A673 (cell line): ENCODE measurements around the gene GATAD2A. TPM values are rescaled to one million over a fixed set of nuclear protein-coding genes. Genes with fewer than 3 reads are reported as not detected.

ENCODE experiments used
- BruUV-seq: library from RNA; stranded (reverse); fragments of 400-500 nt; replicated peaks from 2 replicates; lab custom pipeline; 2021; lab: Mats Ljungman, UMichigan
- CTCF ChIA-PET: fragments of 300-600 bp; sonication (Branson Sonifier 250); formaldehyde crosslinking; loops from one replicate; lab custom pipeline; 2022; ENCODE audit warnings: antibody characterized with exemption; lab: Charles Lee
- POLR2A ChIA-PET: fragments of 300-600 bp; sonication (Branson Sonifier 250); formaldehyde crosslinking; loops from one replicate; lab custom pipeline; 2022; ENCODE audit warnings: antibody characterized with exemption; ENCODE audit not compliant: low non-redundant PET; lab: Charles Lee
- DNase-seq: peaks from one replicate; pipeline ENCODE4 v3.0.0-alpha.2; 2015; ENCODE audit warnings: low spot score
- H3K27ac ChIP-seq: fragments of 200-600 bp; sonication (generic); 2 replicates; pipeline ENCODE4 v1.5.1; 2016; ENCODE audit warnings: mixed run types, low read depth, mild to moderate bottlenecking, mixed read lengths, antibody characterized with exemption, low read length; ENCODE audit not compliant: poor library complexity, severe bottlenecking
- H3K27me3 ChIP-seq: fragments of 200-600 bp; sonication (generic); replicated peaks from 2 replicates; pipeline ENCODE4 v1.6.1; 2017; ENCODE audit warnings: mixed run types, low read depth, mild to moderate bottlenecking, mixed read lengths, antibody characterized with exemption, low read length; ENCODE audit not compliant: insufficient read depth, poor library complexity
- H3K36me3 ChIP-seq: fragments of 200-600 bp; sonication (generic); 2 replicates; pipeline ENCODE4 v1.6.1; 2016; ENCODE audit warnings: mixed run types, mild to moderate bottlenecking, mixed read lengths, antibody characterized with exemption, low read length; ENCODE audit not compliant: insufficient read depth, poor library complexity, severe bottlenecking
- H3K4me1 ChIP-seq: fragments of 200-600 bp; sonication (generic); 2 replicates; pipeline ENCODE4 v1.6.1; 2017; ENCODE audit warnings: mixed run types, mild to moderate bottlenecking, mixed read lengths, antibody characterized with exemption, low read length; ENCODE audit not compliant: insufficient read depth, poor library complexity, severe bottlenecking
- H3K4me3 ChIP-seq: fragments of 200-600 bp; sonication (generic); 2 replicates; pipeline ENCODE4 v1.5.1; 2016; ENCODE audit warnings: low read depth, mixed run types, mild to moderate bottlenecking, mixed read lengths, low read length; ENCODE audit not compliant: poor library complexity, severe bottlenecking
- H3K9me3 ChIP-seq: fragments of 200-600 bp; sonication (generic); 2 replicates; pipeline ENCODE4 v1.6.1; 2016; ENCODE audit warnings: mixed run types, low read depth, mild to moderate bottlenecking, mixed read lengths, antibody characterized with exemption, low read length; ENCODE audit not compliant: poor library complexity, severe bottlenecking
- EZH2 ChIP-seq: fragments of 200-600 bp; sonication (generic); IDR thresholded peaks from 2 replicates; pipeline ENCODE4 v1.6.1; 2017; ENCODE audit warnings: borderline replicate concordance, low read depth, mild to moderate bottlenecking, mixed read lengths, antibody characterized with exemption, low read length; ENCODE audit not compliant: poor library complexity, severe bottlenecking
- intact Hi-C: fragments of 100-400 bp; cut with micrococcal nuclease; formaldehyde crosslinking; loops from one replicate; pipeline ENCODE4 v1.10.0; 2022; ENCODE audit not compliant: unreplicated experiment
- total RNA-seq: library from RNA; stranded (reverse); gene quantifications from 2 replicates; pipeline ENCODE4 v1.2.3, GENCODE V29; 2021
- TF ChIP-seq, protein P1 (sequence below): fragments of 300-800, 200-600 bp; sonication (generic); conservative IDR thresholded peaks from 2 replicates; pipeline ENCODE4 v1.5.1; 2017; ENCODE audit warnings: low read depth, mild to moderate bottlenecking, antibody characterized with exemption, low read length, moderate library complexity, mixed read lengths

The GATAD2A gene
- total RNA-seq, 1 experiment from 2014 or later, result 218 TPM

DNA sequence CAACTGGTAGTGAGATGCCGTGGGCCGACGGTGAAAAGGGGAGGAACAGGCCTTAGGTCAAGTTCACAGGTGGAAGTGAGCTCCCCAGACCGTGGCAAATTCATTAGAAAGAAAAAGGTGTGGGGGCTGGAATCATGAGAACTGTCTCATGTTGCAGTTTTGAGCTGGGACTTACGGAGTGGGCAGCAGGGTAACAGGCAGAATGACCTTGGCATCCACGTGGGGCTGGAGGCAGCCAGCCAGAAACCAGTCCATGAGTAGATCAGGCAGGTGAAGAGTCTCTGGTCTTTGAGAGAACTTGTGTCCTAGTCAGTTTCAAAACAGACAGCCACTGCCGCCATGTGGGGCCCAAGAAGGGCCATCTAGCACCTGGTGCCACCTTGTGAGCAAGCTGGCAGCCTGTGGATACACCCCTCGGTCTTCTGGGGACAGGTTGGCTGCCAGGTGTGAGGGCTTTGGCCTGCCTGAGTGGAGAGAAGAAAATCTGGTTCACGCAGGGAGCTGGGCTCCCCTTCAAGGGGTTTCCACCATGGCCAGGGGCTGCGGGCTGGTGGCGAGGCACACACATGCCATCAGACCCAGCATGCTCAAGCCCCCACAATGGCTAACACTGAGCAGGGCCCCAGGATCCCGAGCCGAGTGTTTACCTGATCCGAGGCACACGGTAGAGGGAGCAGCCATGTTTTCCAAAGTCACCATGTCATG, 86.0 kb downstream of the GATAD2A start:
- intact Hi-C loops, result loop anchor here (5.0 kb wide), 1 partner anchor 304 kb away; no protein-coding TSS in a partner anchor
- TF ChIP-seq, protein P1, sequence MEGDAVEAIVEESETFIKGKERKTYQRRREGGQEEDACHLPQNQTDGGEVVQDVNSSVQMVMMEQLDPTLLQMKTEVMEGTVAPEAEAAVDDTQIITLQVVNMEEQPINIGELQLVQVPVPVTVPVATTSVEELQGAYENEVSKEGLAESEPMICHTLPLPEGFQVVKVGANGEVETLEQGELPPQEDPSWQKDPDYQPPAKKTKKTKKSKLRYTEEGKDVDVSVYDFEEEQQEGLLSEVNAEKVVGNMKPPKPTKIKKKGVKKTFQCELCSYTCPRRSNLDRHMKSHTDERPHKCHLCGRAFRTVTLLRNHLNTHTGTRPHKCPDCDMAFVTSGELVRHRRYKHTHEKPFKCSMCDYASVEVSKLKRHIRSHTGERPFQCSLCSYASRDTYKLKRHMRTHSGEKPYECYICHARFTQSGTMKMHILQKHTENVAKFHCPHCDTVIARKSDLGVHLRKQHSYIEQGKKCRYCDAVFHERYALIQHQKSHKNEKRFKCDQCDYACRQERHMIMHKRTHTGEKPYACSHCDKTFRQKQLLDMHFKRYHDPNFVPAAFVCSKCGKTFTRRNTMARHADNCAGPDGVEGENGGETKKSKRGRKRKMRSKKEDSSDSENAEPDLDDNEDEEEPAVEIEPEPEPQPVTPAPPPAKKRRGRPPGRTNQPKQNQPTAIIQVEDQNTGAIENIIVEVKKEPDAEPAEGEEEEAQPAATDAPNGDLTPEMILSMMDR, result no peak
- no peak for TF ChIP-seq EZH2
- CTCF ChIA-PET, result interaction anchor here (1.1 to 2.3 kb wide), 3 partner anchors 87 to 346 kb away, joined by 3 to 6 read pairs (median 5); no protein-coding TSS in a partner anchor
- no peak overlapping the region for H3K4me3 ChIP-seq
- no TSS peak for BruUV-seq
- no peak overlapping the region for H3K27ac ChIP-seq
- DNase-seq, result no peak
- POLR2A ChIA-PET, result no interaction called here
- H3K36me3 ChIP-seq, result peaks cover 37% of the 10 kb centered on the region
- no peaks in the 10 kb centered on the region for H3K9me3 ChIP-seq
- peaks cover 42% of the 10 kb centered on the region for H3K4me1 ChIP-seq
- H3K27me3 ChIP-seq, result no peaks in the 10 kb centered on the region

DNA sequence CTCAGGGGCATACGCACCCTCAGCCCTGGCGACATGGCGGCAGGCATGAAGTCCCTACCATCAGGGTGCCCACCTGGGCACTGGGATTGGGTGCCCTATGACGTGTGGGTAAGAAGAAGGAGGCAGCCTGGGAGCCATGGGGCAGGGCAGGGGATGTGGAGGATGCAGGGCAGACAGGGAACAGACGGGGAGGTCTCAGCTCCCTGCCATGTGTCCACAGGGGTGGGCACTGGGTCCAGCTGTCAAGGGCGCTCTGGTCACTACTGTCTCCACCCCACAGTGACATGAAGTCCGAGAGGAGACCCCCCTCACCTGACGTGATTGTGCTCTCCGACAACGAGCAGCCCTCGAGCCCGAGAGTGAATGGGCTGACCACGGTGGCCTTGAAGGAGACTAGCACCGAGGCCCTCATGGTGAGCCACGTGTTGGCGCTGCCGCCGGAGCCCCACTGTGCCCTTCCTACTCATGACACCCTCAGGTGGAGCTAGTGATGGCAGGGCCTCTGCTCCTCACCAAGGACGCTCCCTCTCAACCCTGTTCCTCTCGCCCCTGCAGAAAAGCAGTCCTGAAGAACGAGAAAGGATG, 86.6 kb downstream of the GATAD2A start:
- Histone ChIP-seq H3K27ac (no peak overlapping the region), H3K36me3 (peaks cover 41% of the 10 kb centered on the region), H3K4me1 (peaks cover 42% of the 10 kb centered on the region), H3K27me3 (no peaks in the 10 kb centered on the region), H3K4me3 (no peak overlapping the region), H3K9me3 (no peaks in the 10 kb centered on the region)
- TF ChIP-seq EZH2, result no peak
- TF ChIP-seq, protein P1, result no peak
- BruUV-seq, result no TSS peak
- no peak for DNase-seq
- ChIA-PET POLR2A (no interaction called here), CTCF (no interaction called here)
- intact Hi-C loops, result loop anchor here (5.0 kb wide), 1 partner anchor 305 kb away; no protein-coding TSS in a partner anchor

DNA sequence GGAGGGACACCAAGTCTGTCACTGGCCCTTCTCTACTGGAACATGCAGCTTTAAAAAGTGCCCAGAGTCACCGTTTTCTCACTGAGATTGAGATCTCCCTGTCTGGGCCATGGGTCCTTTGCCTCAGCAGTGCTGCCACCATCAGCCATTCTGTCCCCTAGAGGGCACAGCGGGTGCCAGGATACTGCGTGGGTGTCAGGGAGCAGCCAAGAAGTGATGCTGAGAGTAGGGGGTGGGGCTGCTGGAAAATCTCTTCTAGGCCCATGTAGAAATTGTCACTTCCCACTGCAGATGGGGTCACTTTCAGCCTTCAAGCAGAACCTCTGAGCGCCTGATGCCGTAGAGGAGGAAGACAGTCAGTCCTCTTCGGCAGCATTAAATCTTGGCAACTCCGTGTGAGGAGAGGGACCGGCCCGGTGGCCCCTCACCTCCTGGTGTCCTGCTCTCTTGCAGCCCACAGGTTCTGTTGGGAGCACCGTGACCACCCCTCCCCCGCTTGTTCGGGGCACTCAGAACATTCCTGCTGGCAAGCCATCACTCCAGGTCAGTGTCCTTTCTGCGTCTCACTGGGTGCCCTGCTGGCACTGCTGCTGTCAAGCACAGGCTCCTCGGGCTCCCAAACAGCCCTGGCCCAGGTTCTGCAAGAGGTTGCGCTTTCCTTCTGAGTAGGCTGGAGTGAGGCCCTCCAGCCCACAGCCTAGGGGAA, 88.5 kb downstream of the GATAD2A start:
- no peak overlapping the region for H3K4me3 ChIP-seq
- peak overlapping the region; percentile 45 for H3K27ac ChIP-seq
- intact Hi-C loops, result loop anchor here (5.0 kb wide), 1 partner anchor 307 kb away; no protein-coding TSS in a partner anchor
- no peaks in the 10 kb centered on the region for H3K27me3 ChIP-seq
- BruUV-seq, result no TSS peak
- CTCF ChIA-PET, result no interaction called here
- H3K4me1 ChIP-seq, result peaks cover 31% of the 10 kb centered on the region
- POLR2A ChIA-PET, result no interaction called here
- H3K36me3 ChIP-seq, result peaks cover 57% of the 10 kb centered on the region
- peak; percentile 80 for DNase-seq
- no peaks in the 10 kb centered on the region for H3K9me3 ChIP-seq
- no peak for TF ChIP-seq EZH2
- TF ChIP-seq, protein P1, result peak; percentile 35; the same call in 1 of the 2 replicates
